Stimulated activated CD8-positive, alpha-beta memory T cell treated with anti-CD3 and anti-CD28 coated beads, Interleukin-7, amount 100 ng/mL, for 48 hours (primary cell): ENCODE data around the gene GALNS.
A peak's percentile ranks its signal among the peaks of the same experiment; 100 is the strongest.
"Not testable (repeated sequence)": the region's sequence is repeated elsewhere in the genome, so short reads cannot be mapped to it uniquely, and the experiment has no call there.

Experiments
- DNase-seq, 2 donors: peaks; one replicate each; pipeline ENCODE4 v3.0.0-alpha.2; 2020; ENCODE audit warnings: low read depth in 1 of 2; ENCODE audit errors: extremely low read depth in 1 of 2

Gene GALNS

GRCh38 chr16:88772871-88773811 is 83.6 kb downstream of the GALNS start:
- DNase-seq: no peak

- not testable (repeated sequence) for DNase-seq
Measured at GRCh38 chr16:88771781-88772180, 85.0 kb downstream of the GALNS start.

- DNase-seq: no peak
Measured at GRCh38 chr16:88771294-88771772, 85.4 kb downstream of the GALNS start.

- DNase-seq: peak in 1 of 2 donors; percentile 54
Measured at GRCh38 chr16:88770461-88771293, 86.1 kb downstream of the GALNS start.

GRCh38 chr16:88769617-88770460 is 86.9 kb downstream of the GALNS start:
- no peak for DNase-seq

- DNase-seq: no peak
Measured at GRCh38 chr16:88768071-88768783, 88.5 kb downstream of the GALNS start.

GRCh38 chr16:88767546-88768070 is 89.1 kb downstream of the GALNS start:
- no peak for DNase-seq

- no peak for DNase-seq
Measured at GRCh38 chr16:88766975-88767374, 89.8 kb downstream of the GALNS start.

GRCh38 chr16:88764913-88765349 is 91.8 kb downstream of the GALNS start:
- DNase-seq: no peak

- DNase-seq: no peak
Measured at GRCh38 chr16:88764080-88764479, 92.7 kb downstream of the GALNS start.
